HCT116 (cell line): ENCODE data around the gene AQP12B.

Experiments
- ELF1 ChIP-seq: IDR thresholded peaks from 2 replicates; pipeline ENCODE4 v1.6.1; 2012; ENCODE audit warnings: low read depth, borderline replicate concordance
- EZH2 ChIP-seq: fragments of 200-600 bp; sonication (generic); IDR thresholded peaks from 2 replicates; pipeline ENCODE4 v1.6.1; 2017; ENCODE audit warnings: antibody characterized with exemption, mixed run types
- JUND ChIP-seq: IDR thresholded peaks from 2 replicates; pipeline ENCODE4 v1.6.1; 2012
- POLR2A ChIP-seq: IDR thresholded peaks from 2 replicates; pipeline ENCODE4 v1.7.0; 2011; ENCODE audit warnings: borderline replicate concordance; ENCODE audit not compliant: insufficient read depth, insufficient read length; ENCODE audit errors: extremely low read depth
- POLR2AphosphoS5 ChIP-seq: IDR thresholded peaks from 2 replicates; pipeline ENCODE4 v1.6.1; 2011; ENCODE audit warnings: mild to moderate bottlenecking, low read depth, low read length, moderate library complexity
- ZNF274 ChIP-seq: fragments of 200-500 bp; sonication (Bioruptor generic); IDR thresholded peaks from 2 replicates; pipeline ENCODE4 v1.6.1; 2014; ENCODE audit warnings: mild to moderate bottlenecking, low read depth, low read length, inconsistent platforms
- TF ChIP-seq, protein P1 (sequence below), 3 experiments: fragments of 200-600 bp in 1 of 3; sonication (generic) in 1 of 3; IDR thresholded peaks in 2 of 3; conservative IDR thresholded peaks in 1 of 3; 2 replicates each; pipeline ENCODE4 v1.5.1; 2012 to 2017; ENCODE audit warnings: low read depth in 2 of 3, low read length in 2 of 3, antibody characterized with exemption in 1 of 3, borderline replicate concordance in 1 of 3, control low read depth in 1 of 3, mild to moderate bottlenecking in 1 of 3, mixed read lengths in 1 of 3, mixed run types in 1 of 3, moderate library complexity in 1 of 3; ENCODE audit not compliant: insufficient read depth in 1 of 3
- TF ChIP-seq, protein P2 (sequence below): IDR thresholded peaks from 2 replicates; pipeline ENCODE4 v1.6.1; 2011; ENCODE audit warnings: mild to moderate bottlenecking, low read length, moderate library complexity; ENCODE audit not compliant: insufficient replicate concordance; ENCODE audit errors: extremely low read depth

DNA sequence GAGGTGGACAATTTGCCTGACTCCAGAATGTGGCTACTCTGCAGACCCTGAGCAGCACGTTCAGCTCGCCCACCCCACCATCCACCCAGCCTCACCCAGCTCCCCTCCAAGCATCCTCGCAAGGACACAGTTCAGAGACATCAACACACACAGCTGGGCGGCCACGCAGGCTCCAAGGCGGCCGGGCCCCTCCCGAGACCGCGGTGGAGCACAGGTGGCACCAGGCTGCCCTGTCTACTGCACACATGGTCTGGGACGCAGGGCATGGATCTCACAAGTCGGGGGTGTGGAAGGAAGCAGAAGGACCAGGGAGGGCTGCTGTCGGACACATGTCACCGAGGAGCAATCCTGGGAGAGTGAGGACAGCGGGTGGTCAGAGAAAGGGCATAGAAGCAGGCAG, 45.2 kb upstream of the AQP12B start:
- TF ChIP-seq ZNF274 (no peak), POLR2AphosphoS5 (no peak), JUND (no peak), ELF1 (no peak), POLR2A (no peak), EZH2 (no peak)
- TF ChIP-seq, protein P1, sequence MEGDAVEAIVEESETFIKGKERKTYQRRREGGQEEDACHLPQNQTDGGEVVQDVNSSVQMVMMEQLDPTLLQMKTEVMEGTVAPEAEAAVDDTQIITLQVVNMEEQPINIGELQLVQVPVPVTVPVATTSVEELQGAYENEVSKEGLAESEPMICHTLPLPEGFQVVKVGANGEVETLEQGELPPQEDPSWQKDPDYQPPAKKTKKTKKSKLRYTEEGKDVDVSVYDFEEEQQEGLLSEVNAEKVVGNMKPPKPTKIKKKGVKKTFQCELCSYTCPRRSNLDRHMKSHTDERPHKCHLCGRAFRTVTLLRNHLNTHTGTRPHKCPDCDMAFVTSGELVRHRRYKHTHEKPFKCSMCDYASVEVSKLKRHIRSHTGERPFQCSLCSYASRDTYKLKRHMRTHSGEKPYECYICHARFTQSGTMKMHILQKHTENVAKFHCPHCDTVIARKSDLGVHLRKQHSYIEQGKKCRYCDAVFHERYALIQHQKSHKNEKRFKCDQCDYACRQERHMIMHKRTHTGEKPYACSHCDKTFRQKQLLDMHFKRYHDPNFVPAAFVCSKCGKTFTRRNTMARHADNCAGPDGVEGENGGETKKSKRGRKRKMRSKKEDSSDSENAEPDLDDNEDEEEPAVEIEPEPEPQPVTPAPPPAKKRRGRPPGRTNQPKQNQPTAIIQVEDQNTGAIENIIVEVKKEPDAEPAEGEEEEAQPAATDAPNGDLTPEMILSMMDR (IDR thresholded peaks at IDR 0.05 in 2 of 3, conservative IDR thresholded peaks at IDR 0.05 in 1 of 3; ENCODE audit: borderline replicate concordance in 1 of 3, insufficient read depth in 1 of 3, low read depth in 2 of 3, low read length in 2 of 3), result no peak
- TF ChIP-seq, protein P2, sequence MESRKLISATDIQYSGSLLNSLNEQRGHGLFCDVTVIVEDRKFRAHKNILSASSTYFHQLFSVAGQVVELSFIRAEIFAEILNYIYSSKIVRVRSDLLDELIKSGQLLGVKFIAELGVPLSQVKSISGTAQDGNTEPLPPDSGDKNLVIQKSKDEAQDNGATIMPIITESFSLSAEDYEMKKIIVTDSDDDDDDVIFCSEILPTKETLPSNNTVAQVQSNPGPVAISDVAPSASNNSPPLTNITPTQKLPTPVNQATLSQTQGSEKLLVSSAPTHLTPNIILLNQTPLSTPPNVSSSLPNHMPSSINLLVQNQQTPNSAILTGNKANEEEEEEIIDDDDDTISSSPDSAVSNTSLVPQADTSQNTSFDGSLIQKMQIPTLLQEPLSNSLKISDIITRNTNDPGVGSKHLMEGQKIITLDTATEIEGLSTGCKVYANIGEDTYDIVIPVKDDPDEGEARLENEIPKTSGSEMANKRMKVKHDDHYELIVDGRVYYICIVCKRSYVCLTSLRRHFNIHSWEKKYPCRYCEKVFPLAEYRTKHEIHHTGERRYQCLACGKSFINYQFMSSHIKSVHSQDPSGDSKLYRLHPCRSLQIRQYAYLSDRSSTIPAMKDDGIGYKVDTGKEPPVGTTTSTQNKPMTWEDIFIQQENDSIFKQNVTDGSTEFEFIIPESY, result no peak
